NCI-H748 (cell line): ENCODE data around the gene PNLIPRP3.
A peak's percentile ranks its signal among the peaks of the same experiment; 100 is the strongest.

Source experiments
- DNase-seq: peaks from one replicate; lab custom pipeline; 2025; ENCODE audit not compliant: unreplicated experiment; lab: John Stamatoyannopoulos, UW

Gene PNLIPRP3

DNA sequence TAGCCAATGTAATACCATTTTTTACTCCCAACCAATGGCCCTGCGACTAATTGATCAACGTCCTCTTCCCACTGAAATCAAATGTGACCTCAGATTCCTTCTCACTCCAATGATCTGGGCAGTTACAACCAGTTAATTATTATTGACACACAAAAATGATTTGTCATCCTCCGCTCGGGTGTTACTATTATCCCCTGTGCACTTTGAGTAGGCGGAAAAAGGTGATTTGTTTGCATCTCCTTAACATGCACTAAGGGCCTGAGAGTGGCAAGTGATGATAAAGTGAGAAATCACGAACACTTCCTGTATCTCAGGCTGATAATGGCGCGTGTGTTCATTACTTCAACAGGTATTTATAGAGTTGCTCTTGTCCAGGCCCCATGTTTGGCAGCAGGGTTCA lies 77.1 kb downstream of the PNLIPRP3 start:
- DNase-seq = no peak

DNA sequence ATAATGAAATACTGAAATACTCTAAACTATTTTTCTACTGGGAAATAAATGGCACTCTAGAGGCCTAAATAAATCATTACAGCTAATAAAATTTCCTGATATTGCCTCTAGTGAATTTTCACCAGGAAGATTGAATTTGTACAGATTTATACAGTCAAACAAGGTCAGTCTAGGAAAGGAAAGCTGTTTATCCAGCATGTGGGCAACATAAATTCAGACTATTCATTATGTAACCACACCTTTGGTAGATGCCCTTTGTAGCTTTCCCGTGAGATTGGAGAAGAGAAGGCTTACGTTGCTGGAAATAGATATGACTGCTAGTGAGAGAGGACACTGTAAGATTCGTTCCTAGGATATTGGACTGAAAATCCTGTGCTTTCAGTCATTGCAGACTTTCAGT lies 82.9 kb downstream of the PNLIPRP3 start:
- no peak for DNase-seq

DNA sequence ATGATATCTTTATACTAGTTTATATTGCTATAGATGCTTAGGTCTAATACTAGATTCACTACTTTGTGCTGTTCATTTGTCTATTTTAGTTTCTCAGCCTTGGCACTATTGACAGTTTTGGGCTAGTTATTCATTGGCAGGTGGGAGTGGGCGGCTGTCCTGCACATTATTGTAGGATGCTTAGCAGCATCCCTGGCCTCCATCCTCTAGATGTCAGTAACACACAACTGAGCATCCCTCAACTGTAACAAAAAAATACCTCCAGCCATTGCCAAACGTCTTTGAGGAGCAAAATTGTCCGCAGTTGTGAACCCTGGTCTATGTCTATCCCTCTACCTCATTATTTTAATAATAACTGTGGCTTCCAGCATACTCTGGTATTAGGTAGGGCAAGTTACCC lies 83.7 kb downstream of the PNLIPRP3 start:
- DNase-seq = no peak

DNA sequence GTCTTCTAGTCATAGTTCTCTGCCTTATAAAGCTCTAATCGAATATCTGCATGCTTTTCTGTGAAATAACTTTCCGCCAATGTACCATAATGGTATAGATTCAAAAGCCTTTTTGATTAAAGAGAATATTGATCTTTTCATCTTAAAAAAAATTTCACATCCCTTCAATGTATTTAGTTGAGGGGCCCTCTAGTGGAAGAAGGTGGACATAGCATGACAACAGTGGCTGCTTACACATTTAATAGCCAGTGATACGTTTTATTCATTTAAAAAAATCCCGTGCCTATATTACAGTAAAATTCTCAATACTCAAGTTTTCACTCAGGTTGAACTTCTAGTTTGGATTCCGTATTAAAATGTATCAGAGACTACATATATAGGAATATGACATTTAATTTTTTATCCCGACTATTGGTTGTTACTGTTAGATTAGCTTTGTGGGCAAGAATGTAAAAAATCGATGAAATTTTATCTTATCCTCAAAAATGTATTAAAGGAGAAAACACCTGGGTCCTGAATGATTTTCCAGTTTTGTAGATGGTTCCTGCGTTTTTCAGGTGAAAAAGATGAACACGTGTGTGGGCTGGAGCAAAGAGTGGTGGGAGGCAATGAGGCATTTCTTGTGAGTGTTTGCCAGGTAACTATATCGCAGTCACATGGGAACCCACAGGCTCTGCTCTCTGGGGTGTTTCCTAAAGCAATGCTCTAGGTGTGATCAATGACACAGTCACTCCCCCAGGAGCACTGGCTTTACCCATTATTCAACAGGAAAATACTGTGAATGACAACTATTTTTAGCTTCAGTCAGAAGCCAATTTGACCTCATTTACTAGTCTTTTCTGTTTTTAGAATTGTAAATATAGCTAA lies 94.0 kb downstream of the PNLIPRP3 start:
- DNase-seq = peak; percentile 11

DNA sequence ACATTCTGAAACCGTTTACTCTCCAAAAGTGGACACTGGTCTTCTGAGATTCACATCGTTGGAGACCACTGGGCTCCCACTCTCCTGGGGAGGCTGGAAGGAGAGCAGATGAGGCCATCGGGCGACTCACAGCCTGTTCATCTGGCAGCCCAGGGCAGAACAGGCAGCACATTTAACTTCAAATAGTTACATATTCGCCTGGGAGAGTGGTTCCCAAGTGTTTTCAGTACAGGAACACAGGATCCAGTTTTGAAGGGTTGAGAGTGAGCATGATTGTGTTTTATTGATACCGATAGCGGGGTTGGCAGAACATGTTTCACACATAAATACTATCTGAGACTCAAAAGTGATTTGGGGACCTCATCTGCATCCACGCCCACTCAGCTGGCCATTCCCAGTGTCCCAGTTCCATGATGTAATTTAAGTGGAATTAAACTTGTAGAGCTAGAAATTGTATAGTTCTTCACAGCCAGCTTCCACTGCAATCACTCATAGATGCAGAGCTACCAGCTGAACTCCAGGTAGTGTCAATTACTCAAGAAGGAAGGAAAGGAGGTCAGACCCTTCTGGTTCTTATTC lies 95.2 kb downstream of the PNLIPRP3 start:
- DNase-seq = no peak

DNA sequence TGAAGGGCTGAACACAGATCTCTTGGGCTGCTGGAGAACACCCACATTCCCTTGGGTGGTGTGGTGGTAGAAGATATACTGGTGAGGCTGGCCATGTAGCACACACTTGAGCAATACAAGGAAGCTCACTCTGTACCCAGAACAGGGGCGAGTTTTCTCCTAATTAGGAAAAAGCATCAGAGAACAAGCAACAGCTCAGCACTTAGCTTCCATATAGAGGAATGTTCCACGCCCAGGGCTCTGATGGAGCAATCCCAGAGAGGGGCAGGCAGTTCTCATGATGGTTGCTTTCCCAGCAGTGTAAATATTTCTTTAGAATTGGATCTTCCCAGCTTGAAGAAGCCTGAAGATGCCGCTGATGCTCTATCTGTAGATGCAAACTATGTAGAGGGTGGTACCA lies 97.1 kb downstream of the PNLIPRP3 start:
- DNase-seq = no peak

DNA sequence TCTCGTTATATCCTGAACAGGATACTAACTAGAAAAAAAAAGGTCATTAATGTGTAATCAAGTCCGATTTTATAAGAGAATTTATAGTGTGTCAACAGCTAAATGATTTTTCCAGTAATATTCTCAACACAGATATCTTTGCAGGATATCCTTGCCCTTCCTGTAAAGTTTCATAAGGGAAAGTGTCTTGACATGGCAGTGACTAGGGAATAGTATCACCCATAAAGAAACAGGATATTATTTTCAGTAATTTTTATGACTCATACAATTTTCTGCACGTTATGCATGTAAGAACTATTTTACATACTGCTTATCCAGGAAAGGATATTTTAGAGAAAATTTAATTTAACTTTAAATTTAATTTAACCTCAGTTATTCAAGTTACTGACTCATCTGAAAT lies 98.6 kb downstream of the PNLIPRP3 start:
- no peak for DNase-seq
